HG03025 (cell line): ENCODE data around the gene LRP5.
"Not testable (repeated sequence)": the region's sequence is repeated elsewhere in the genome, so short reads cannot be mapped to it uniquely, and the experiment has no call there.

Experiments
- ATAC-seq: cut with Tn5 transposase; IDR thresholded peaks from one replicate; pipeline ENCODE4 v1.9.1; 2021; ENCODE audit warnings: mild to moderate bottlenecking, moderate library complexity; ENCODE audit not compliant: unreplicated experiment, low FRiP score

The LRP5 gene

GRCh38 chr11:68381716-68382115 is 69.3 kb downstream of the LRP5 start:
- ATAC-seq, result no peak

- ATAC-seq, result no peak
Observed at GRCh38 chr11:68382358-68382998, 70.1 kb downstream of the LRP5 start.

GRCh38 chr11:68383976-68384501 is 71.6 kb downstream of the LRP5 start:
- ATAC-seq, result no peak

GRCh38 chr11:68384530-68385081 is 72.2 kb downstream of the LRP5 start:
- ATAC-seq, result no peak

GRCh38 chr11:68385128-68385527 is 72.7 kb downstream of the LRP5 start:
- no peak for ATAC-seq

- no peak for ATAC-seq
Observed at GRCh38 chr11:68386331-68386978, 74.1 kb downstream of the LRP5 start.

- ATAC-seq, result no peak
Observed at GRCh38 chr11:68387840-68388239, 75.4 kb downstream of the LRP5 start.

- ATAC-seq, result no peak
Observed at GRCh38 chr11:68388595-68389198, 76.3 kb downstream of the LRP5 start.

- no peak for ATAC-seq
Observed at GRCh38 chr11:68390315-68390714, 77.9 kb downstream of the LRP5 start.

- ATAC-seq, result no peak
Observed at GRCh38 chr11:68392822-68393221, 80.4 kb downstream of the LRP5 start.

GRCh38 chr11:68396516-68396915 is 84.1 kb downstream of the LRP5 start:
- no peak for ATAC-seq

- ATAC-seq, result no peak
Observed at GRCh38 chr11:68397256-68397655, 84.9 kb downstream of the LRP5 start.

GRCh38 chr11:68398995-68399851 is 86.8 kb downstream of the LRP5 start:
- no peak for ATAC-seq

GRCh38 chr11:68399916-68400315 is 87.5 kb downstream of the LRP5 start:
- no peak for ATAC-seq

- not testable (repeated sequence) for ATAC-seq
Observed at GRCh38 chr11:68400584-68400983, 88.2 kb downstream of the LRP5 start.

GRCh38 chr11:68401856-68402255 is 89.5 kb downstream of the LRP5 start:
- no peak for ATAC-seq

GRCh38 chr11:68402355-68403031 is 90.1 kb downstream of the LRP5 start:
- ATAC-seq, result no peak

- no peak for ATAC-seq
Observed at GRCh38 chr11:68403424-68403823, 91.0 kb downstream of the LRP5 start.

GRCh38 chr11:68403831-68404230 is 91.4 kb downstream of the LRP5 start:
- ATAC-seq, result no peak
